Bronchial epithelial cell (primary cell): Measurements from ENCODE around the gene STK32A. TPM values are rescaled to one million over a fixed set of nuclear protein-coding genes. Genes with fewer than 3 reads are reported as not detected.
A peak's percentile ranks its signal among the peaks of the same experiment; 100 is the strongest.

Source experiments
- DNase-seq: peaks from one replicate; pipeline ENCODE4 v3.0.0-alpha.2; 2010; ENCODE audit warnings: low read depth
- FAIRE-seq: peaks from 2 replicates; lab custom pipeline; 2011; peaks lifted over from hg19 to GRCh38; lab: Jason Lieb, UNC
- H3K27me3 ChIP-seq: 2 replicates; pipeline ENCODE4 v1.5.1; 2011; ENCODE audit warnings: low read length; ENCODE audit not compliant: control insufficient read depth, insufficient read depth
- H3K36me3 ChIP-seq: 2 replicates; pipeline ENCODE4 v1.5.1; 2011; ENCODE audit warnings: low read length; ENCODE audit not compliant: control insufficient read depth, insufficient read depth
- H3K4me3 ChIP-seq: 2 replicates; pipeline ENCODE4 v1.5.1; 2011; ENCODE audit warnings: mild to moderate bottlenecking, low read depth, low read length, control low read depth
- total RNA-seq: library from RNA; depleted of rRNA; stranded (reverse); fragments of >200 nt; gene quantifications from 2 replicates; pipeline ENCODE4 v1.2.1, GENCODE V29; 2014
- TF ChIP-seq, protein P1 (sequence below): IDR thresholded peaks from 2 replicates; pipeline ENCODE4 v1.5.1; 2011; ENCODE audit warnings: mild to moderate bottlenecking, moderate library complexity, low read length, control low read depth, inconsistent platforms; ENCODE audit not compliant: insufficient read depth, severe bottlenecking

Gene STK32A
- total RNA-seq, 1 donor from 2014 or later = 5.5 TPM

DNA sequence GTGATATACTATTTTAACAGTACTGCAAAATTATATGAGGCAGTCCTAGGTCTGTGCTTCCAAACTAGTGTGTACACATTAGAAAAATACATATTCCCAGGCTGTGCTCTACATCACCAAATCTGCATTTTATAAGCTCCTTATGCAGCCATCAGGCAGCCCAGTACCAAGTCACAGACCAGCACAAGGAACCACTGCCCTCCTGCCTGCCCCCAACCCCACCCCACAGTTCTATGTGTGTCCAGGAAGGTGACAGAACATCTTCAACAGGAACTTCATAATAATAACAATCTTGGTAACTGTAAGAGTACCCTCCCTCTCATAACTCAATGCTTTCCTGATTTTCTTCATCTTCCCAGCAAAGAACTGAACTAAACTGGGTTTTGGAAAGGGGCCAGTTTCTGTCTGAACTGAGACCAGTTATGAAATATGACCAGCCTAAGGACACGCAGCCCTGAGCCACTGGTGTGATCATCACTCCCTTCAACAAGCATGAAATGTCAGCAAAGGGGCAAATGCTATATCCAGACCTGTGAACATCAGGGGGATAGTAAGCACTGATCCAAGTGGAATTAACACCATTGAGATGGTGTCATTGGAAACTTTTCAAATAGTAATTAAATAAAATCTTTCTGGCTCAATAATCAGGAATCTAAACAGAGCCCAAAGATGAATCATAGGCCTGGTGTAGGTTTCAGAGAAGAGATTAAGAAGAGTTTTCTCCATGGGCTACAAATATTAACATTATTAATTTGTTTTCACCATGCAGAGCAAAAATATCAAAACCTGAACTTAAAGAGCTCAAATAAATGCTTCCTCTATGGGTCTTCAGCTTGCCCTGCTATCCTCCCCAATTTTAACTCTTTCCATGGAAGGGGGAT lies 192.9 kb downstream of the STK32A start:
- Histone ChIP-seq H3K36me3 (no peaks in the 10 kb centered on the region), H3K27me3 (no peaks in the 10 kb centered on the region), H3K4me3 (no peak overlapping the region)
- TF ChIP-seq, protein P1, sequence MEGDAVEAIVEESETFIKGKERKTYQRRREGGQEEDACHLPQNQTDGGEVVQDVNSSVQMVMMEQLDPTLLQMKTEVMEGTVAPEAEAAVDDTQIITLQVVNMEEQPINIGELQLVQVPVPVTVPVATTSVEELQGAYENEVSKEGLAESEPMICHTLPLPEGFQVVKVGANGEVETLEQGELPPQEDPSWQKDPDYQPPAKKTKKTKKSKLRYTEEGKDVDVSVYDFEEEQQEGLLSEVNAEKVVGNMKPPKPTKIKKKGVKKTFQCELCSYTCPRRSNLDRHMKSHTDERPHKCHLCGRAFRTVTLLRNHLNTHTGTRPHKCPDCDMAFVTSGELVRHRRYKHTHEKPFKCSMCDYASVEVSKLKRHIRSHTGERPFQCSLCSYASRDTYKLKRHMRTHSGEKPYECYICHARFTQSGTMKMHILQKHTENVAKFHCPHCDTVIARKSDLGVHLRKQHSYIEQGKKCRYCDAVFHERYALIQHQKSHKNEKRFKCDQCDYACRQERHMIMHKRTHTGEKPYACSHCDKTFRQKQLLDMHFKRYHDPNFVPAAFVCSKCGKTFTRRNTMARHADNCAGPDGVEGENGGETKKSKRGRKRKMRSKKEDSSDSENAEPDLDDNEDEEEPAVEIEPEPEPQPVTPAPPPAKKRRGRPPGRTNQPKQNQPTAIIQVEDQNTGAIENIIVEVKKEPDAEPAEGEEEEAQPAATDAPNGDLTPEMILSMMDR = no peak
- FAIRE-seq = no peak
- peak; percentile 18 for DNase-seq

DNA sequence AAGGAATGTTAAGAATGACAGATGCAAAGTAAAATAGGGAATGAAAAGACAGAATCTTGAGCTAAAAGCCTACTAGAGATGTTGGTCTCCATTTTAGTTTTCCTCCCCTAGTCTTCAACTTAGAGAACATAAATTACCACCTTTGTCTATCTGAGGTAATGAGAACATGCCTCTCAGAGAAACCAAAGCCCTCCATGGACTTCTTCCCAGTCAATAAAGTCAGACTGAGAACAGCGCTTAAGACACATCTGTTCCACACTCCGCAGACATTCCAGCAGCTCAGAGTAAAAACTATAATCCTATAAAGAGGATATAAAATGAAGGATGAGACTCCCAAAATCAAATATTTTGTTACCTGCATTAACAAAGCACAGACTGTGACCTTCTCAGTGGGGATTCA lies 195.8 kb downstream of the STK32A start:
- FAIRE-seq = no peak
- TF ChIP-seq, protein P1 = no peak
- H3K36me3 ChIP-seq = no peaks in the 10 kb centered on the region

DNA sequence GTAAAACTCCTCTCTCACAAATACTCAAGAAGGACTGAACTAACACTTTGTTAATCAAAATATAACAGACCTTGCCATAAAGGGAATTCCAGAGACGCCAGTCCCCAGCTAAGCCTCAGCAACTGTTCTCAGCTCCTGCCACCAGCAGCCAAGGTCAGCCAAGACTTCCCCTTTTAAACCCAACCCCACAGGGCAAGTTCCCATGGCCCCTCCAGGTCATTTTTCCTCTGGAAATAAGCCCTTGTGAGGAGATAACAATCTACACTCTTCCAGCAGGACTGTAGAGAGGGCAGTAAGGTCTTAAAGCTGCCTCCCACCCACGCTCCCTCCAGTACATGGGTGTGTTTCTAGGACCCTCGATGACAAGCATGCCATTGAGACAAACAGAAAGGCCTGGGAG lies 196.8 kb downstream of the STK32A start:
- Histone ChIP-seq H3K4me3 (no peak overlapping the region), H3K36me3 (no peaks in the 10 kb centered on the region), H3K27me3 (no peaks in the 10 kb centered on the region)
- FAIRE-seq (no peak), DNase-seq (no peak)
- TF ChIP-seq, protein P1 = no peak

More for the DNA sequence above, 195.8 kb downstream of the STK32A start:
- no peak overlapping the region for H3K4me3 ChIP-seq
- H3K27me3 ChIP-seq = no peaks in the 10 kb centered on the region
- no peak for DNase-seq

DNA sequence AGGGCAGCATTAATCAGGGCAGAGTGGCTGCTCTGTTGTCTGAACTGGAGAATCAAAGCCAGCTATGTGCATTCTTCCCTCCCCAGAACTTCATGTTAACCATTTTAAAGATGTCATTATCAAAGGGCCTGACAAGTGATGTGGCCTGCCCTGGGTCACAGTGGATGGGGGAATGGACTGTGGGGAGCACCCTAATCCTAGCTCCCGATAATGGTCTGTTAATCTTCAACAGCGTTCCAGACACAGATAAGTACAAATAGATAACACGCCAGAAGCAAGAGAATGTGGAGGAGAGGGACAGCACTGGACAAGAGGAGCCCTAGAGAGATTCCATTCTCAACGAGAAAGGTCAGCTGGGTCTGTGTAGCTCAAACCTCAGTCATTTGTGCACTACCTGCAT lies 197.5 kb downstream of the STK32A start:
- Histone ChIP-seq H3K4me3 (no peak overlapping the region), H3K36me3 (no peaks in the 10 kb centered on the region), H3K27me3 (no peaks in the 10 kb centered on the region)
- TF ChIP-seq, protein P1 = no peak
- DNase-seq (no peak), FAIRE-seq (no peak)

DNA sequence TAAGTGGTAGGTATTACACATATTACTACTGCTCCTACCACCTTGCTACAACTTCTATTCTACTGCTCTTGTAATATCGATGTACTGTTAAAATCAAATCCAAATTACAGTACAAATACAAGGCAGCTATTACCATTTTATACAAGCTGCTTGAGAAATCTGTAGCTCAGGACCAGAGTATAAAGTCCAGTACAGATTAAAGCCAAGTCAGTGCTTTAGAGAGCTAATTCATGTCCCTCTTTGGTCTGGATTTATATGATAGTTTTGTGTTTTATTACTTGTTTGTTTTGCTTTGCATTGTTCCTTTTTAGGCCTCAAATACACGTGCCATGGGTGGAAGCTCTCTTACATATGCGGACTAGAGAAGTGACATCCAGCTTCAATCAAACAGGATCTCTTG lies 199.2 kb downstream of the STK32A start:
- Histone ChIP-seq H3K4me3 (no peak overlapping the region), H3K27me3 (no peaks in the 10 kb centered on the region), H3K36me3 (no peaks in the 10 kb centered on the region)
- FAIRE-seq (no peak), DNase-seq (no peak)
- TF ChIP-seq, protein P1 = no peak
